ENCODE results near the gene CREBBP.

DNA sequence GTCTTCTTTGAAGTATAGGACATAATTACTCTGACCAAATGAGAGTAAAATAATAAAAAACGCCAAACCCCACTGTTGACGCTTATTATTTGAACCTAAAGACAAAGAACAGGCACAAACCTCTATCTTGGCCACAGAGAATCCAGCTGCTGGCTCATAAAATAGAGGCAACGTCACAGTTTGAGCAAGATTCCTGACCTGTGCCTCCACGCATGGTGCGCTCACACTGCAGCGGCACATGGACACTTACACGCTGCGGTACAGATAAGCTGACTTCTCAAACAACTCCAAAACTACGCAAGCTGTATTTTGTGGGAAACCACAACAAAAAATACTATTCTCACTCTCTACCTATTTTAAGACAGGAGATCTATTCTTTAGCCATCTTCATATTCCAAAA, 124.4 kb downstream of the CREBBP start:
- TF ChIP-seq EP300 (IDR thresholded peaks at IDR 0.05), result no peak
- no peak for TF ChIP-seq CTCF (IDR thresholded peaks at IDR 0.05)

All from suprapubic skin (tissue), 3 donors.